Osteoblast (primary cell): Measurements from ENCODE around the gene FNDC8. TPM values are rescaled to one million over a fixed set of nuclear protein-coding genes. Genes with fewer than 3 reads are reported as not detected.
A peak's percentile ranks its signal among the peaks of the same experiment; 100 is the strongest.
"Not testable (repeated sequence)": the region's sequence is repeated elsewhere in the genome, so short reads cannot be mapped to it uniquely, and the experiment has no call there.

ENCODE experiments used
- DNase-seq: peaks from one replicate; pipeline ENCODE4 v3.0.0; 2011; ENCODE audit warnings: low spot score, mixed read lengths; ENCODE audit not compliant: insufficient read length; ENCODE audit errors: missing footprints
- H2AFZ ChIP-seq: 2 replicates; pipeline ENCODE4 v1.6.0; 2011; ENCODE audit warnings: mild to moderate bottlenecking, low read length
- H3K27ac ChIP-seq: 2 replicates; pipeline ENCODE4 v1.5.1; 2011; ENCODE audit warnings: mild to moderate bottlenecking, low read depth, low read length, moderate library complexity
- H3K27me3 ChIP-seq: 2 replicates; pipeline ENCODE4 v1.6.0; 2012; ENCODE audit warnings: mild to moderate bottlenecking, control low read depth, inconsistent platforms, low read length, moderate library complexity; ENCODE audit not compliant: insufficient read depth
- H3K36me3 ChIP-seq: 2 replicates; pipeline ENCODE4 v1.5.1; 2011; ENCODE audit warnings: mild to moderate bottlenecking, low read length, control low read depth, moderate library complexity; ENCODE audit not compliant: insufficient read depth
- H3K4me1 ChIP-seq: 2 replicates; pipeline ENCODE4 v1.5.1; 2011; ENCODE audit warnings: mild to moderate bottlenecking, low read length, control low read depth, moderate library complexity; ENCODE audit not compliant: insufficient read depth
- H3K4me2 ChIP-seq: 2 replicates; pipeline ENCODE4 v1.6.0; 2011; ENCODE audit warnings: mild to moderate bottlenecking, low read length; ENCODE audit not compliant: insufficient read depth
- H3K4me3 ChIP-seq: fragments of 200-600 bp; sonication (generic); 3 replicates; pipeline ENCODE4 v1.5.1; 2012; ENCODE audit warnings: mild to moderate bottlenecking, low read length, inconsistent platforms; ENCODE audit not compliant: insufficient read depth
- H3K79me2 ChIP-seq: 2 replicates; pipeline ENCODE4 v1.6.0; 2012; ENCODE audit warnings: mild to moderate bottlenecking, low read length, control low read depth, inconsistent platforms; ENCODE audit not compliant: insufficient read depth
- H3K9me3 ChIP-seq: 2 replicates; pipeline ENCODE4 v1.5.1; 2011; ENCODE audit warnings: low read depth, low read length, control low read depth
- H4K20me1 ChIP-seq: 2 replicates; pipeline ENCODE4 v1.6.0; 2012; ENCODE audit warnings: mild to moderate bottlenecking, low read length, control low read depth; ENCODE audit not compliant: insufficient read depth
- CTCF ChIP-seq: IDR thresholded peaks from 2 replicates; pipeline ENCODE4 v1.5.1; 2011; ENCODE audit warnings: mild to moderate bottlenecking, low read depth, low read length, moderate library complexity; ENCODE audit errors: extremely low read depth
- total RNA-seq: library from RNA; depleted of rRNA; stranded (reverse); fragments of >200 nt; gene quantifications from 2 replicates; pipeline ENCODE4 v1.2.3, GENCODE V29; 2012

Gene FNDC8
- total RNA-seq, 1 donor, result not detected

GRCh38 chr17:35169835-35170363 lies 48.5 kb downstream of the FNDC8 start:
- DNase-seq, result no peak
- Histone ChIP-seq H3K9me3 (no peaks in the 10 kb centered on the region), H3K36me3 (no peaks in the 10 kb centered on the region), H3K4me1 (peaks cover 6% of the 10 kb centered on the region), H4K20me1 (no peaks in the 10 kb centered on the region), H3K4me2 (no peak overlapping the region), H3K27me3 (no peaks in the 10 kb centered on the region), H3K4me3 (no peak overlapping the region), H3K27ac (no peak overlapping the region), H2AFZ (no peak overlapping the region), H3K79me2 (no peaks in the 10 kb centered on the region)
- no peak for TF ChIP-seq CTCF

GRCh38 chr17:35170968-35171771 lies 49.8 kb downstream of the FNDC8 start:
- DNase-seq, result no peak
- H2AFZ ChIP-seq, result peak overlapping the region; percentile 21
- no peak overlapping the region for H3K4me3 ChIP-seq

GRCh38 chr17:35171834-35172233 lies 50.4 kb downstream of the FNDC8 start:
- Histone ChIP-seq H3K9me3 (no peaks in the 10 kb centered on the region), H3K36me3 (no peaks in the 10 kb centered on the region), H2AFZ (peak overlapping the region; percentile 13), H3K4me1 (peaks cover 6% of the 10 kb centered on the region), H3K27ac (no peak overlapping the region), H3K79me2 (no peaks in the 10 kb centered on the region), H3K27me3 (no peaks in the 10 kb centered on the region), H3K4me3 (no peak overlapping the region), H4K20me1 (no peaks in the 10 kb centered on the region), H3K4me2 (peak overlapping the region; percentile 53)
- TF ChIP-seq CTCF, result no peak
- DNase-seq, result no peak

More at GRCh38 chr17:35170968-35171771, 49.8 kb downstream of the FNDC8 start:
- no peak overlapping the region for H3K27ac ChIP-seq
- no peaks in the 10 kb centered on the region for H3K27me3 ChIP-seq
- H3K4me2 ChIP-seq, result peak overlapping the region; percentile 53
- H3K79me2 ChIP-seq, result no peaks in the 10 kb centered on the region
- TF ChIP-seq CTCF, result peak; percentile 45
- H3K4me1 ChIP-seq, result peaks cover 6% of the 10 kb centered on the region
- no peaks in the 10 kb centered on the region for H4K20me1 ChIP-seq
- no peaks in the 10 kb centered on the region for H3K36me3 ChIP-seq
- no peaks in the 10 kb centered on the region for H3K9me3 ChIP-seq

- H4K20me1 ChIP-seq, H3K4me3 ChIP-seq, H3K27ac ChIP-seq, H3K4me2 ChIP-seq, H3K9me3 ChIP-seq, H3K79me2 ChIP-seq, H3K36me3 ChIP-seq, H2AFZ ChIP-seq, H3K4me1 ChIP-seq, H3K27me3 ChIP-seq, DNase-seq: not testable (repeated sequence)
Measured at GRCh38 chr17:35172321-35172720, 50.9 kb downstream of the FNDC8 start.
